Astrocyte (in vitro differentiated cells and primary cell): ENCODE data around the gene TOP2B. TPM values are rescaled to one million over a fixed set of nuclear protein-coding genes. Genes with fewer than 3 reads are reported as not detected.

Source experiments
- DNase-seq: peaks from one replicate; pipeline ENCODE4 v3.0.0-alpha.2; 2010; ENCODE audit warnings: low read depth
- FAIRE-seq: peaks from 2 replicates; lab custom pipeline; 2011; peaks lifted over from hg19 to GRCh38; lab: Jason Lieb, UNC
- H2AFZ ChIP-seq: 2 replicates; pipeline ENCODE4 v1.6.0; 2012; ENCODE audit warnings: low read depth, low read length, inconsistent platforms
- H3K27ac ChIP-seq: 2 replicates; pipeline ENCODE4 v1.5.1; 2011; ENCODE audit warnings: low read depth, low read length, inconsistent platforms
- H3K27me3 ChIP-seq: 2 replicates; pipeline ENCODE4 v1.6.0; 2011; ENCODE audit warnings: low read length, inconsistent platforms; ENCODE audit not compliant: insufficient read depth
- H3K36me3 ChIP-seq: 2 replicates; pipeline ENCODE4 v1.5.1; 2011; ENCODE audit warnings: low read length, inconsistent platforms; ENCODE audit not compliant: insufficient read depth
- H3K4me1 ChIP-seq: 2 replicates; pipeline ENCODE4 v1.5.1; 2011; ENCODE audit warnings: low read length, inconsistent platforms; ENCODE audit not compliant: insufficient read depth
- H3K4me2 ChIP-seq: 2 replicates; pipeline ENCODE4 v1.6.0; 2012; ENCODE audit warnings: low read length, inconsistent platforms
- H3K4me3 ChIP-seq: 2 replicates; pipeline ENCODE4 v1.5.1; 2011; ENCODE audit warnings: low read depth, mild to moderate bottlenecking, low read length, inconsistent platforms; ENCODE audit not compliant: insufficient read depth
- H3K79me2 ChIP-seq: 2 replicates; pipeline ENCODE4 v1.6.0; 2012; ENCODE audit warnings: mild to moderate bottlenecking, low read length, inconsistent platforms; ENCODE audit not compliant: insufficient read depth
- H3K9ac ChIP-seq: 2 replicates; pipeline ENCODE4 v1.6.0; 2012; ENCODE audit warnings: mild to moderate bottlenecking, low read length, inconsistent platforms
- H3K9me3 ChIP-seq: 2 replicates; pipeline ENCODE4 v1.5.1; 2012; ENCODE audit warnings: low read depth, mild to moderate bottlenecking, low read length, inconsistent platforms; ENCODE audit not compliant: insufficient read depth
- H4K20me1 ChIP-seq: 2 replicates; pipeline ENCODE4 v1.6.0; 2012; ENCODE audit warnings: low read length, inconsistent platforms; ENCODE audit not compliant: insufficient read depth
- H3K27ac Mint-ChIP-seq: one replicate; pipeline ENCODE4 v1.8.0; 2021; ENCODE audit warnings: mild to moderate bottlenecking, mixed read lengths; ENCODE audit not compliant: unreplicated experiment
- H3K27me3 Mint-ChIP-seq: one replicate; pipeline ENCODE4 v1.8.0; 2021; ENCODE audit warnings: low read depth, mixed read lengths; ENCODE audit not compliant: unreplicated experiment
- H3K36me3 Mint-ChIP-seq: one replicate; pipeline ENCODE4 v1.8.0; 2021; ENCODE audit warnings: low read depth, mixed read lengths; ENCODE audit not compliant: unreplicated experiment
- H3K4me1 Mint-ChIP-seq: one replicate; pipeline ENCODE4 v1.8.0; 2021; ENCODE audit warnings: low read depth, mixed read lengths; ENCODE audit not compliant: unreplicated experiment
- H3K4me3 Mint-ChIP-seq: one replicate; pipeline ENCODE4 v1.8.0; 2021; ENCODE audit warnings: mild to moderate bottlenecking, moderate library complexity, mixed read lengths; ENCODE audit not compliant: unreplicated experiment
- H3K9me3 Mint-ChIP-seq: one replicate; pipeline ENCODE4 v1.8.0; 2021; ENCODE audit warnings: mild to moderate bottlenecking, mixed read lengths; ENCODE audit not compliant: unreplicated experiment
- EZH2 ChIP-seq: IDR thresholded peaks from 2 replicates; pipeline ENCODE4 v1.6.1; 2012; ENCODE audit warnings: mild to moderate bottlenecking, low read length, inconsistent platforms; ENCODE audit not compliant: insufficient read depth
- total RNA-seq: library from RNA; stranded (reverse); gene quantifications from 2 replicates; pipeline ENCODE4 v1.2.1, GENCODE V29; 2021
- TF ChIP-seq, protein P1 (sequence below): IDR thresholded peaks from 2 replicates; pipeline ENCODE4 v1.5.1; 2011; ENCODE audit warnings: low read depth, mild to moderate bottlenecking, inconsistent platforms, low read length, moderate library complexity; ENCODE audit not compliant: insufficient read depth

Gene TOP2B
- total RNA-seq, 1 donor from 2014 or later = 91.4 TPM

DNA sequence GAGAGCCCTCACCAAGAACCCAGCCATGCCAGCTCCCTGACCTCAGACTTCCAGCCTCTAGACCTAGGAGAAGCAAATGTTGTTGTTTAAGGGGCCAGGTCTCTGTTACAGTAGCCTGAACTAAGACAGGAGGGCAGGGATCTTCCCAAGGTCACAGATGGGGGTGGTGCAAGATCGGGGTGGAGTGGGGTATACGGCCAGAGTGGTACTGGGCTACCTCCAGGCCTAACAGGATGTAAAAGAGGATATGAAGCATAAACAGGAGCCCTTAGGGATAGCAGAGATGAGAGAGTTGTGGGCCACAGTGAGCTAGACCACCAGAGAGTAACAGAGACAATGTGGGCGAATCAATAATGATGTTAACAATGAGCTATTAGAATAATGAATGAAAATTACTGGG lies 82.9 kb downstream of the TOP2B start:
- Histone ChIP-seq H3K27me3 (no peaks in the 10 kb centered on the region), H3K4me2 (peak overlapping the region; percentile 7), H3K27ac (peak overlapping the region; percentile 73), H3K9ac (peak overlapping the region; percentile 61), H2AFZ (no peak overlapping the region), H3K79me2 (peaks cover 8% of the 10 kb centered on the region), H3K9me3 (no peaks in the 10 kb centered on the region), H3K4me3 (no peak overlapping the region), H3K36me3 (peaks cover 7% of the 10 kb centered on the region), H4K20me1 (no peaks in the 10 kb centered on the region), H3K4me1 (peaks cover 23% of the 10 kb centered on the region)
- Mint-ChIP-seq H3K4me1 (peaks cover 16% of the 10 kb centered on the region), H3K27me3 (no peaks in the 10 kb centered on the region), H3K9me3 (no peaks in the 10 kb centered on the region), H3K4me3 (peak overlapping the region; percentile 21), H3K27ac (peak overlapping the region; percentile 99), H3K36me3 (peaks cover 2% of the 10 kb centered on the region)
- DNase-seq (no peak), FAIRE-seq (no peak)
- TF ChIP-seq, protein P1, sequence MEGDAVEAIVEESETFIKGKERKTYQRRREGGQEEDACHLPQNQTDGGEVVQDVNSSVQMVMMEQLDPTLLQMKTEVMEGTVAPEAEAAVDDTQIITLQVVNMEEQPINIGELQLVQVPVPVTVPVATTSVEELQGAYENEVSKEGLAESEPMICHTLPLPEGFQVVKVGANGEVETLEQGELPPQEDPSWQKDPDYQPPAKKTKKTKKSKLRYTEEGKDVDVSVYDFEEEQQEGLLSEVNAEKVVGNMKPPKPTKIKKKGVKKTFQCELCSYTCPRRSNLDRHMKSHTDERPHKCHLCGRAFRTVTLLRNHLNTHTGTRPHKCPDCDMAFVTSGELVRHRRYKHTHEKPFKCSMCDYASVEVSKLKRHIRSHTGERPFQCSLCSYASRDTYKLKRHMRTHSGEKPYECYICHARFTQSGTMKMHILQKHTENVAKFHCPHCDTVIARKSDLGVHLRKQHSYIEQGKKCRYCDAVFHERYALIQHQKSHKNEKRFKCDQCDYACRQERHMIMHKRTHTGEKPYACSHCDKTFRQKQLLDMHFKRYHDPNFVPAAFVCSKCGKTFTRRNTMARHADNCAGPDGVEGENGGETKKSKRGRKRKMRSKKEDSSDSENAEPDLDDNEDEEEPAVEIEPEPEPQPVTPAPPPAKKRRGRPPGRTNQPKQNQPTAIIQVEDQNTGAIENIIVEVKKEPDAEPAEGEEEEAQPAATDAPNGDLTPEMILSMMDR = no peak
- TF ChIP-seq EZH2 = no peak

DNA sequence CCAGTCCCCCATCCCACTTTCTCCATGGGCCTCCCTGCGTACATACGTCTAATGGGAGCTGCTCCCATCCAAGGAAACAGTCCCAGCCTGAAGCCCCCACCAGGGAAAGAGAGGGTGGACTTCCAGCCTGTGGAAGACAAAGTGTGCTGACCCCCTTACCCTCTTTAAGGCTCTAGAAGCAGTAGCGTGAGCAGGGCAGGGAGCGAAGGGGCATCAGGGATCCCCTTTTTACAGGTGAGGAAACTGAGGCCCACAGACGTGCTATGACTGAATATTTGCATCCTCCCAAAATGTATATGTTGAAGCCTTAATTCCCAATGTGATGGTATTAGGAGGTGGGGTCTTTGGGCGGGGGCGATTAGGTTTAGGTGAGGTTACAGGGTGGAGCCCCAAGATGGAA lies 83.4 kb downstream of the TOP2B start:
- peaks cover 16% of the 10 kb centered on the region for H3K4me1 Mint-ChIP-seq
- FAIRE-seq = no peak

DNA sequence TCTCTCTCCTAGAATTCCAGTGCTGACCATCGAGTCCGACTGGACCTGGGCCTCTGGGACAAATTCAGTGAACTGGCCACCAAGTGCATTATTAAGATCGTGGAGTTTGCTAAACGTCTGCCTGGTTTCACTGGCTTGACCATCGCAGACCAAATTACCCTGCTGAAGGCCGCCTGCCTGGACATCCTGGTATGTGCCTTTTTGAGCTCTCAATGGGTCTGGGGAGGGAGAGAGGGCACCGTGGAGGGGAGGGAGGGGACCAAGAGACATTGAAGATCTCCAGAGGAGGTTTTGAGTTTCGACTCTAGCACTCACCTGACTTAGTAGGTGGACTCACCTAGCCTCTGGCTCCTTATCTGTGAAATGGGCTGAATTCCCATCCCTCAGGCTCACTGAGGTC lies 84.2 kb downstream of the TOP2B start:
- DNase-seq (no peak), FAIRE-seq (no peak)
- no peak overlapping the region for H3K27ac ChIP-seq
- H3K4me1 Mint-ChIP-seq = peaks cover 15% of the 10 kb centered on the region
- H3K4me3 Mint-ChIP-seq = no peak overlapping the region
- H3K27me3 Mint-ChIP-seq = no peaks in the 10 kb centered on the region
- H3K4me3 ChIP-seq = no peak overlapping the region
- H3K4me1 ChIP-seq = peaks cover 21% of the 10 kb centered on the region
- H3K9me3 Mint-ChIP-seq = peaks cover 3% of the 10 kb centered on the region
- no peaks in the 10 kb centered on the region for H3K27me3 ChIP-seq
- peaks cover 2% of the 10 kb centered on the region for H3K36me3 Mint-ChIP-seq
- no peaks in the 10 kb centered on the region for H4K20me1 ChIP-seq
- peaks cover 7% of the 10 kb centered on the region for H3K36me3 ChIP-seq
- no peak overlapping the region for H2AFZ ChIP-seq
- TF ChIP-seq, protein P1 = no peak
- no peak for TF ChIP-seq EZH2
- no peak overlapping the region for H3K9ac ChIP-seq
- no peak overlapping the region for H3K4me2 ChIP-seq
- H3K79me2 ChIP-seq = peaks cover 13% of the 10 kb centered on the region
- no peaks in the 10 kb centered on the region for H3K9me3 ChIP-seq
- H3K27ac Mint-ChIP-seq = no peak overlapping the region

More for the DNA sequence above, 83.4 kb downstream of the TOP2B start:
- Histone ChIP-seq H3K36me3 (peaks cover 7% of the 10 kb centered on the region), H3K27me3 (no peaks in the 10 kb centered on the region), H3K9me3 (no peaks in the 10 kb centered on the region), H3K9ac (peak overlapping the region; percentile 61), H3K27ac (peak overlapping the region; percentile 73), H3K4me3 (no peak overlapping the region), H4K20me1 (no peaks in the 10 kb centered on the region), H3K79me2 (peaks cover 8% of the 10 kb centered on the region), H2AFZ (no peak overlapping the region), H3K4me2 (no peak overlapping the region), H3K4me1 (peaks cover 23% of the 10 kb centered on the region)
- peak overlapping the region; percentile 99 for H3K27ac Mint-ChIP-seq
- peaks cover 3% of the 10 kb centered on the region for H3K9me3 Mint-ChIP-seq
- H3K4me3 Mint-ChIP-seq = no peak overlapping the region
- TF ChIP-seq, protein P1 = no peak
- TF ChIP-seq EZH2 = no peak
- H3K27me3 Mint-ChIP-seq = no peaks in the 10 kb centered on the region
- DNase-seq = no peak
- peaks cover 2% of the 10 kb centered on the region for H3K36me3 Mint-ChIP-seq
